SH-SY5Y (cell line): ENCODE measurements around the gene CAMK2A.

ENCODE experiments used
- GATA2 ChIP-seq: IDR thresholded peaks from 2 replicates; pipeline ENCODE4 v1.6.1; 2011; ENCODE audit warnings: mild to moderate bottlenecking, low read depth, low read length
- GATA3 ChIP-seq: IDR thresholded peaks from 2 replicates; pipeline ENCODE4 v1.6.1; 2011; ENCODE audit warnings: low read depth, mild to moderate bottlenecking, low read length, moderate library complexity

DNA sequence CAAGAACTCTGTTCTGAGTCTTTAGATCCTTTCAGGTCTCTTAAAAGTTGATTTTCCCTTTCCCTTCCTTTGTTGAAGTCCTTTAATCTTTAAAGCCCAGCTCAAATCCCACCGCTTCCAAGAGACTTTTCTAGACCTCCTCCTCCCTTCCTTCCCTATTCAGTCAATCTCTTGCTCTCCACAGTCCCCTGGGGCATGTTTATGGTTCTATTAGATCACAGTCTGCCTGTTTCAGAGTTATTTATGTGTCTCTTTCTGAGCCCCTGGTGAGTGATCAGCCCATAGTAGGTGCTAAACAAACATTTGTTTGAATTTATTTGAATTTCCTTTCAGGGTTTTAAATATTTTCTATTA is 20.3 kb upstream of the CAMK2A start:
- no peak for TF ChIP-seq GATA2
- no peak for TF ChIP-seq GATA3
